B cell (primary cell): Measurements from ENCODE around the gene ZKSCAN7.

ENCODE experiments used
- CTCF ChIP-seq: fragments of 200-600 bp; IDR thresholded peaks from one replicate; pipeline ENCODE4 v1.8.0; 2022; ENCODE audit warnings: antibody characterized with exemption, mild to moderate bottlenecking
- EZH2 ChIP-seq: IDR thresholded peaks from 2 replicates; pipeline ENCODE4 v1.6.1; 2012; ENCODE audit warnings: borderline replicate concordance, low read depth, mild to moderate bottlenecking, moderate library complexity, low read length; ENCODE audit not compliant: insufficient read depth, poor library complexity, severe bottlenecking

GRCh38 chr3:44596621-44597020 lies 41.6 kb downstream of the ZKSCAN7 start:
- TF ChIP-seq CTCF (no peak), EZH2 (no peak)
